ENCODE measurements around the gene LIMS1. TPM values are rescaled to one million over a fixed set of nuclear protein-coding genes. Genes with fewer than 3 reads are reported as not detected.

LIMS1 gene
- total RNA-seq, 1 donor from 2014 or later, result 33.3 TPM

GRCh38 chr2:108583903-108584520 is 49.7 kb downstream of the LIMS1 start:
- ATAC-seq (ENCODE audit: low read depth), result peak; percentile 72
- H3K27ac Mint-ChIP-seq, result peak overlapping the region; percentile 51
- ChIA-PET POLR2A (interaction anchor here (1.0 to 1.2 kb wide), 2 partner anchors 29 to 50 kb away, joined by 3 to 4 read pairs; partner anchors contain the start of gene LIMS1), CTCF (interaction anchor here (0.9 to 1.9 kb wide), 14 partner anchors 9 to 647 kb away, joined by 3 to 23 read pairs (median 4); partner anchors contain the start of gene GCC2)
- intact Hi-C loops (cut with micrococcal nuclease), result loop anchor here (1.0 to 10.0 kb wide), 10 partner anchors 21 to 2002 kb away; partner anchors contain the start of genes GCC2 and LIMS1
- H3K4me1 Mint-ChIP-seq, result peaks cover 60% of the 10 kb centered on the region
- no peaks in the 10 kb centered on the region for H3K9me3 Mint-ChIP-seq
- TF ChIP-seq, protein P1, sequence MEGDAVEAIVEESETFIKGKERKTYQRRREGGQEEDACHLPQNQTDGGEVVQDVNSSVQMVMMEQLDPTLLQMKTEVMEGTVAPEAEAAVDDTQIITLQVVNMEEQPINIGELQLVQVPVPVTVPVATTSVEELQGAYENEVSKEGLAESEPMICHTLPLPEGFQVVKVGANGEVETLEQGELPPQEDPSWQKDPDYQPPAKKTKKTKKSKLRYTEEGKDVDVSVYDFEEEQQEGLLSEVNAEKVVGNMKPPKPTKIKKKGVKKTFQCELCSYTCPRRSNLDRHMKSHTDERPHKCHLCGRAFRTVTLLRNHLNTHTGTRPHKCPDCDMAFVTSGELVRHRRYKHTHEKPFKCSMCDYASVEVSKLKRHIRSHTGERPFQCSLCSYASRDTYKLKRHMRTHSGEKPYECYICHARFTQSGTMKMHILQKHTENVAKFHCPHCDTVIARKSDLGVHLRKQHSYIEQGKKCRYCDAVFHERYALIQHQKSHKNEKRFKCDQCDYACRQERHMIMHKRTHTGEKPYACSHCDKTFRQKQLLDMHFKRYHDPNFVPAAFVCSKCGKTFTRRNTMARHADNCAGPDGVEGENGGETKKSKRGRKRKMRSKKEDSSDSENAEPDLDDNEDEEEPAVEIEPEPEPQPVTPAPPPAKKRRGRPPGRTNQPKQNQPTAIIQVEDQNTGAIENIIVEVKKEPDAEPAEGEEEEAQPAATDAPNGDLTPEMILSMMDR (IDR thresholded peaks at IDR 0.05), result no peak
- DNase-seq, result no peak
- no peaks in the 10 kb centered on the region for H3K36me3 Mint-ChIP-seq (ENCODE audit: low read depth)
- no peak overlapping the region for H3K4me3 Mint-ChIP-seq
- H3K27me3 Mint-ChIP-seq, result no peaks in the 10 kb centered on the region

DNA sequence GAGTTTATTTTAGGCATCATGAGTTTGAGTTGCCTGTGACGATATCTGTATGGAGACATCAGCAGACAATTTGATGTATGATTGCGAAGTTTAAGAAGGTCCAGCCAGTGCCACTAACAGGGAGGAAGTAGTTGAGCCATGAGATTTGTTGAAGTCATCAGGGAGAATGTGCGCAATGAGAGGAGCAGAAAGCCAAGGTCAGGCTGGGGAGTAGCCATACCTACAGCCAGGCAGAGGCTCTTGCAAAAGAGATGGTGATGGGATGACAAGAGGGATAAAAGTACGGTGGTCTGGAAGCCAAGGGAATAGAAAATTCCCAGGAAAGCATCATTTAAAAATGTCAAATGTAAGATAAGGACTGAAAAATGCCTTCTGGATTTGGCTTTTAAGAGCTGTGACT is 51.2 kb downstream of the LIMS1 start:
- ChIA-PET CTCF (interaction anchor here (1.9 kb wide), 1 partner anchor 234 kb away, joined by 8 read pairs; no protein-coding TSS in a partner anchor), POLR2A (no interaction called here)
- H3K9me3 Mint-ChIP-seq, result no peaks in the 10 kb centered on the region
- no peak overlapping the region for H3K27ac Mint-ChIP-seq
- no peak for ATAC-seq (ENCODE audit: low read depth)
- peaks cover 62% of the 10 kb centered on the region for H3K4me1 Mint-ChIP-seq
- H3K27me3 Mint-ChIP-seq, result no peaks in the 10 kb centered on the region
- no peak for DNase-seq
- no peaks in the 10 kb centered on the region for H3K36me3 Mint-ChIP-seq (ENCODE audit: low read depth)
- TF ChIP-seq, protein P1 (IDR thresholded peaks at IDR 0.05), result no peak
- intact Hi-C loops (cut with micrococcal nuclease), result loop anchor here (2.0 to 10.0 kb wide), 4 partner anchors 19 to 1951 kb away; partner anchors contain the start of gene LIMS1
- H3K4me3 Mint-ChIP-seq, result no peak overlapping the region

GRCh38 chr2:108586116-108586515 is 51.8 kb downstream of the LIMS1 start:
- intact Hi-C loops (cut with micrococcal nuclease), result loop anchor here (10.0 kb wide), 1 partner anchor 1951 kb away; no protein-coding TSS in a partner anchor
- Mint-ChIP-seq H3K27ac (no peak overlapping the region), H3K4me1 (peaks cover 62% of the 10 kb centered on the region), H3K27me3 (no peaks in the 10 kb centered on the region), H3K9me3 (no peaks in the 10 kb centered on the region), H3K36me3 (ENCODE audit: low read depth) (no peaks in the 10 kb centered on the region), H3K4me3 (no peak overlapping the region)
- ChIA-PET CTCF (interaction anchor here (0.9 to 1.3 kb wide), 2 partner anchors 9 to 11 kb away, joined by 3 to 4 read pairs; no protein-coding TSS in a partner anchor), POLR2A (no interaction called here)
- DNase-seq (no peak), ATAC-seq (ENCODE audit: low read depth) (no peak)
- TF ChIP-seq, protein P1 (IDR thresholded peaks at IDR 0.05), result no peak

GRCh38 chr2:108586631-108587030 is 52.4 kb downstream of the LIMS1 start:
- peaks cover 62% of the 10 kb centered on the region for H3K4me1 Mint-ChIP-seq
- CTCF ChIA-PET, result interaction anchor here (0.9 to 1.3 kb wide), 2 partner anchors 9 to 12 kb away, joined by 3 to 4 read pairs; no protein-coding TSS in a partner anchor
- ATAC-seq (ENCODE audit: low read depth) (no peak), DNase-seq (no peak)
- POLR2A ChIA-PET, result interaction anchor here (0.9 kb wide), 1 partner anchor 53 kb away, joined by 3 read pairs; no protein-coding TSS in a partner anchor
- no peaks in the 10 kb centered on the region for H3K36me3 Mint-ChIP-seq (ENCODE audit: low read depth)
- H3K4me3 Mint-ChIP-seq, result no peak overlapping the region
- no peak overlapping the region for H3K27ac Mint-ChIP-seq
- intact Hi-C loops (cut with micrococcal nuclease), result loop anchor here (10.0 kb wide), 1 partner anchor 1952 kb away; no protein-coding TSS in a partner anchor
- H3K9me3 Mint-ChIP-seq, result no peaks in the 10 kb centered on the region
- no peaks in the 10 kb centered on the region for H3K27me3 Mint-ChIP-seq
- TF ChIP-seq, protein P1 (IDR thresholded peaks at IDR 0.05), result no peak

DNA sequence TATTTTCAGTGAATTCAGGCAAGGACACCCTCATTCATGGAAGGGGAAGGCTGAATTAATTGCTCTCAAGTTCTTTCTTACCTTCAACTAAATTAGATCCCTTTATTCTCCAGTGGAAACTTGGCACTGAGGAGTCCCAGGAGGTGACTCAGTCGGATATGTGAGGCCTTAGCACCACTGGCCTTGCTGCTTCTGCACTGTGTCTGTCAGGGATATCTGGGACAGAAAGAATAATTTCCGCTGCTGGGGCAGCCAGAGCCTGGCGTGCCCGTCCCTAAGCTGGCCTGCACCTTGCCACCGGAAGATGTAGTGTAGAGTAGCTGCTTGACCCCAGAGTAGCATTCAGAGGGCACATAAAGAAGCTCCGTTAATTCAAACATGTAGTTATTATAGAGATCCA is 53.4 kb downstream of the LIMS1 start:
- Mint-ChIP-seq H3K27me3 (no peaks in the 10 kb centered on the region), H3K36me3 (ENCODE audit: low read depth) (no peaks in the 10 kb centered on the region), H3K27ac (peak overlapping the region; percentile 85), H3K4me3 (no peak overlapping the region), H3K4me1 (peaks cover 66% of the 10 kb centered on the region), H3K9me3 (no peaks in the 10 kb centered on the region)
- intact Hi-C loops (cut with micrococcal nuclease), result loop anchor here (10.0 kb wide), 1 partner anchor 1953 kb away; no protein-coding TSS in a partner anchor
- TF ChIP-seq, protein P1 (IDR thresholded peaks at IDR 0.05), result no peak
- no peak for ATAC-seq (ENCODE audit: low read depth)
- POLR2A ChIA-PET, result interaction anchor here (0.9 to 1.2 kb wide), 3 partner anchors 25 to 54 kb away, joined by 3 to 10 read pairs (median 5); partner anchors contain the start of gene LIMS1
- no peak for DNase-seq
- CTCF ChIA-PET, result interaction anchor here (1.3 to 2.1 kb wide), 2 partner anchors 13 to 49 kb away, joined by 4 to 9 read pairs; no protein-coding TSS in a partner anchor
